ENCODE data around the gene HIPK1.
"Not testable (repeated sequence)": the region's sequence is repeated elsewhere in the genome, so short reads cannot be mapped to it uniquely, and the experiment has no call there.

Gene HIPK1

DNA sequence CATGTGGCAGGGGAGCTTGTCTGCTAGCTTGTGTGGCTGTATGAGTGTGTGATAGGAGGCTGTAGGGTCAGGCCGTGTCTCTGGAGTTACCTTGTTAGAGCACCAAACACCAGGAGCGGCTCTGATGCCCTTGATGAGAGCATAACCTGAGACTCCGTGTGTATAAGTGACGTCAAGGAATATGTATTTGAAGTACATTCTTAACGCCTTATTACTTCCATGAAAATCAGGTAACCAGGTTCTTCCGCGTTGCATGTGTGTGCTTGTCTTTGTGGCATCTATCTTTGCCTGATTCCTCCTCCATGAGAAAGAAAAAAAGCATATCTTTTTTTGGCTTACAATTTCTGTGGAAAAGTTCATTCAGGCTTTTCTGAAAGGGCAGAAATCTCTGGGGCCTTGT, 54.7 kb downstream of the HIPK1 start:
- no peak for DNase-seq

DNA sequence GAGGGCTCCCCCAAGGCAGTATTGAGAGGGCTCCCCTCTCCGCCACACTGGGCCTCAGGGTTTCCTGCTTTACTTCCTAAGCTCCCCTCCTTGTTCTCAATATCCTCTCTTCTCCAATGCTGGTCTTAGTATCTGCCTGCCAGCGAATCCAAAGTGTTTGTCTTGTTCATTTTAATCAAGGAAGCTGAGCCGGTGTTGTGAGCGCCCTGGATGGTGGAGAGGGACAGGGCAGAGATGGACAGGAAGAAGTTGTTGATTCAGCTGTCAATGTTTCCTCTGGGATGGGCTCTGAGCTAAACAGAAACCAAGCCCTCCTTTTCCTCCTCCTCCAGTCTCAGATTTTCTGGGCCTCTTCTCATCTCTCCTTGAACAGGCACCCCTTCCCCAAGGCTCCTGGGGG, 55.6 kb downstream of the HIPK1 start:
- DNase-seq, result no peak

DNA sequence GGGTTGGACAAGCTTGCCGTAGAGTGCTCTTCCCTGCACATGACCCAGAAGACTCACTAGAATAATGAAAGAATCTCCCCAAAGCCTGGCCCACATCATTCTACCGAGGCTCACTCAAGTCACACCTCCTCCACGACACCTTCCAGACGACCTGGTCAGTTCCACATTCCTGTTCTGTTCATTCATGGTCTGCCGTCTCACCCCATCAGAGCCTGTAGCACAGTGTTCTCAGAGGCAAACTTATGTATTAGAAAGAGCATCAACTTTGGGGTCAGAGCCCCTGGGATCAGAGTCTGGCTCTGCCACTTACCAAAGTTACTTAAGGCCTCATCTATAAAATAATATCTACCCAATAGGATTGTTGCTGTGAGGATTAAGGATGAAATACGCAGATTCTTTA, 57.7 kb downstream of the HIPK1 start:
- DNase-seq, result no peak

DNA sequence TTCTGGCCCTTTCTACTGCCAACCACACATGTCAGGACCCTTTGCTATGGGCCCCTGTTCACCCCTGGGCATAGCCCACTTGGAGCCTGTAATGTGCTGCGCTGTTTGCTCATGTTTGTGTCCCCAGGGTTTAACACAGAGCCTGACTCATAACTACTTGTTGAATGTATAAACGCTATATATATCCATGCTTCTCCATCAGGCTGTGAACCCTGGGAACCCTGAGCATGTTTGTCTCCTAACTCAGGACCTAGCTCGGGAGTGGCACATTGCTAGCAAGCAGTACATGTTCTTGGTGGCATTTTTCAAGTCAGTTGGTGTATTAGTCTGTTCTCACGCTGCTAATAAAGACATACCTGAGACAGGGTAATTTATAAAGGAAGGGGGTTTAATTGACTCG, 58.1 kb downstream of the HIPK1 start:
- no peak for DNase-seq

DNA sequence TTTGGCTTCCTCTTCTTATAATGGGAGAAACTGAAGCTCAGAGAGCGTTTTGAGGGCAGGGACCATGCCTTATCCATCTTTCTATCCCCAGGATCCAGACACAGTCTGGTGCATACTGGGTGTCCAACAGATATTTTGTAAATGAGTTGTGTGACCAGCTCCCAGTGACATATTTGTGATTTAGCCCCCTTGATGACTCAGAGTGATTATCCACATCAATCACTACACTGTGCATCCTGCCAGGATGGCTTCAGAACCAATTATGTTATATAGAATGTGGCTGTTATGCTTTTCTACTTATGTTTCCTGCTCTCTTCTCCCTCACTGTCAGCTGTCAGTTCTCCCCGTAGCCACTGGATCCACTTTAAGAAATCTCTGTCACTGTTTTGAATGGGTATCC, 61.4 kb downstream of the HIPK1 start:
- DNase-seq, result no peak

DNA sequence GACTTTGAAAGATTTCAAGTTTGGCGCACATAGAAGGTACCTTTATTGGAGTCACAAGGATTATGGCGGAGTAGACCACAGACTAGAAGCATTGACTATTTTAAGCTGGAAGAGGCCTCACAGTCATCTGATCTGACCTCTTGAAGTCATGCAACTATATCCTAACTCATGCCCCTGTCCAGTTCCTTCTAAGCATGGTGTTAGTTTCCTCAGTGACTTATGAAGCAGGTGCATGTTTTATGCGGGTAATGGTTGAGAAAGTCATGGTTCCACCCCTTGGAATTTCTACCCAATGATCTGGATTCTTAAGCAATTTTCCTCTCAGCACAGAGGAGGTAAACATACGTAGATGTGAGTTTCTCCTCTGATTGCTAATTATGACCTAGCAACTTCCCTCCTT, 61.8 kb downstream of the HIPK1 start:
- DNase-seq, result no peak

DNA sequence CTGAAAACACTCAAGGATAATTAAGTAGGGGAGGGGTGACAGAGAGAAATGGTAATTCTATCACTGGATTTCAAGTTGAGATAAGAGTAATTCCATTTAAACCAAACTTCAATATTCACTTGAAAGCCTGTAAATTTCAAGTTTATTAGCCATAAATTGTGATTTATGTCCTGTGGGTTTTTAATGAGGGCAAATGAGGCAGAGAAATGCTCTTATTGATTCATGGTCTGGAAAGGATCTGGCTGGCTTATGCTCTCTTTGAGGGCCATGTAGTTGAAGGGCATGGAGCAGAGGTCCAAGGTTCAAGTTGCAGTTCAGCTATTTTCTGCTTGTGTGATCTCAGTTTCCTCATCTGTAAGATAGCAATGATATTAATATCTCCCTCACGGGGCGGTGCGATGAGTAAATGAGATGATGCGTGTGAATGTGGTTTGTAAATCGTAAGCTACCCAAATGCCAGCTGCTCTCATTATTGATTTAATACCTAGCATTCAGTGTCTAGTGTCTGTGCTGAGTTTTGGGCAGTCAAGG, 62.4 kb downstream of the HIPK1 start:
- DNase-seq, result no peak

DNA sequence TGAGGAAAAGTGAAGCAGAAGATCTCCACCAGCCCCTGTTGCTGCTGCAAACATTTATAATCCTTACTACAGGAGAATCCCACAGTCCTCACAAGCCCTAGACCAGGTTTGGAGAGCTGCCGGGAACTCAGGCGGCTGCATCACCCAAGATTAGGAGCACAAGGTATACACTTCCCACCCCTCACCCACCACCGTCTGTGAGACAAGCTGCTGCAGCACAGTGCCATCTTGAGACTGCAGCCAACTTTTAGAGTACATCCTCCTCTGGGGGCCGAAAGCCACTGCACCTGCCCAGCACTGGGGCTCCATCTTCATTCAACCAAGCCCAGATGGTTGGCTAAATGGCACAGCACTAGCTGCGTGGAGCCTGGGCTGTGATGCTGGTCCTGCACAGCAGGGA, 63.9 kb downstream of the HIPK1 start:
- no peak for DNase-seq

DNA sequence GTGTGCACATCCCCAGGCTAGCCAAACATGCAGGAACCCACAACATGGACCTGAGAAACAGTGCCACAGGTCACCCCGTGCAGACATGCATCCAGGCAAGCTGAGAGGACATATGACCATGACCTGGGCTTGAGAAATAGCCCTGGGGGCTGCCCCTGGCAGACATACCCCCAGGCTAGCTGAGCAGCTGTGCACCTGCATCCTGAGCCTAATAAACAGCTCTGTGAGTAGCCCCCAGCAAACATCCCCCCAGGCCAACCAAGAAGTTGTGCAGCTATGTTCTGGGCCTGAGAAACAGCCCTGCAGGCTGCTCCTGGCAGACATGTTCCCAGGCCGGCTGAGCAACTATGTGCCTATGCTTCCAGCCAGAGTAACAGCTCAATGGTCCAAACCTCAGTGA, 64.6 kb downstream of the HIPK1 start:
- DNase-seq, result no peak

DNA sequence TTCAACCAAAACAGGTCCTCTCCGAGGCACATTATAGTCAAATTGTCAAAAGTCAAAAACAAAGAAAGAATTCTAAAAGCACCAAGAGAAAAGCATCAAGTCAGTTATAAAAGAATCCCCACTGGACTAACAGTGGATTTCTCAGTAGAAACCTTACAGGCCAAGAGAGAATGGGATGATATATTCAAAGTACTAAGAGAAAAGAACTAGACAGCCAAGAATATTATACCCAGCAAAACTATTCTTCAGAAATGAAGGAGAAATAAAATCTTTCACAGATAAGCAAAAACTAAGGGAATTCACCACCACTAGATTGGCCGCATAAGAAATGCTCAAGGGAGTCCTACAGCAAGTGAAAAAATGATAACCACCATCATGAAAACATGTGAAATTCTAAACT, 66.3 kb downstream of the HIPK1 start:
- no peak for DNase-seq

DNA sequence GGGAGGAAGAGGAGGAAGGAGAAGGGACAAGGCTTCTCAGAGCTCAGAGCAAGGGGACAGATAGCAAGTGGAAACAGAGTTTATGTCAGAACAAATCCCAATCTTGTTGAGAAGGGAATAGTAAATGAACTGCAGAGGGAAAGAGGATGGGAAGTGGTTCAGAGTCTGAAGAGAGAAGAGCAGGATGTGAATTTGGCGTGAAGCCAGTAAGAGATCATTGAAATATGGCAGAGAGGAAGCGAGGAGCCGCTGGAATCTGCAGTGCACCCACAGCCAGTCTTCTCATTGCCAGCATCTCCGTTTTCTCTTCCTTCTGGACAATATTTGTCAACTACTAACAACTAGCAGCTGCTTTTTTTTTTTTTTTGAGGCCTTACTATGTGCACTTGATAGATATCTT, 69.2 kb downstream of the HIPK1 start:
- DNase-seq, result no peak

DNA sequence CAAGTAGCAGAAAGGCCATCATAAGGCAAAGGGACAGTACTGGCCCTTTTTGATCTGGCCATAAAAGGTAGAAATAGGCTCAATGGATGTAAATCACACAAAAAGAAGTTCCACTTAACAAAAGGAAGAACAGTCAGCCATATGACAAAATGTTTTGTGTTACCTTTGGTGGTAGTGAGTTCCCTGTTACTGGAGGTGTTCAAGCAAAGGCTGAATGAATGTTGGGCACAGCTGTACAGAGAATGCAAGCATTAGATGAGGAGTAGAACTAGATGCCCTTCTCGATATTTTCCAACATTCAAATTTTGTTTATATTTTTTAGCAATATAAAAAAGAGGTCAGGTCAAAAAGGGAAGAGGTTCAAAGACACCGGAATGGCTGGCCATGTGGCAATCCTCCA, 70.1 kb downstream of the HIPK1 start:
- no peak for DNase-seq

DNA sequence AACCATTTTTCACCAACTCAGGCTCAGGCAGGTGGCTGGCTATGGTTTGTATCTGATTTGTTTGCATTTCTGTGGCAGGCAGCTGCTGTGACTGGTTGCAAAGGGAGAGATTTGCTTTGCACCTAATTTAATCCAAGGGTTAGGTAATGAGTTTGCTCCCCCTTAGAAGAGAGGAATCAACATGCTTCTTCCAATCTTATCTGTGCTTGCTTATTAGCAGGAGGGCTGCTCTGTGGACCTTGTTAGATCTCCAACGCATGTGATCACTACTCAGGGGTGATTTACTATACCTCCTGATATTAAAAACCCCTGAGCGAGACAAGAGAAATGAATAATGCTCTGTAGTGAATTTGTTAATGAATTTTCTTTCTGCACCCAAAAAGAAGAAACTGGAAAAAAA, 70.7 kb downstream of the HIPK1 start:
- no peak for DNase-seq

DNA sequence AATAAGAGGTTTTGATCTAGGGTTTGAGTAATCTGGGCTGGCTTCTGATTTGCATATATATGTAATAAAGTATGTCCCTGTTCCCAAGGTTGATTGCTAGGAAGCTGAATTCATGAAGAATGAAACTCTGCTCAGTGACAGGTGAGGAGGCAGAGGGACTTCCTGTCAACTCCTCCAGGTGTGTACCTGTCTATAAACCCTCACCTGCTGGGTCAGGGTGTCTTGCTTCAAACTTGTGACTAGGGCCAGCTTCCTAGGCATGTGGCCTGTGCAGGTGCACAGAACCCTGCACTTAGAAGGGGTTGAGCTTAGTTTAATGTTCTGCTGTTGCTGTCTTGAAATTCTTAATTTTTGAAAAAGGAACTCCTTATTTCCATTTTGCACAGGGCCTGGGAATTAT, 71.3 kb downstream of the HIPK1 start:
- no peak for DNase-seq

DNA sequence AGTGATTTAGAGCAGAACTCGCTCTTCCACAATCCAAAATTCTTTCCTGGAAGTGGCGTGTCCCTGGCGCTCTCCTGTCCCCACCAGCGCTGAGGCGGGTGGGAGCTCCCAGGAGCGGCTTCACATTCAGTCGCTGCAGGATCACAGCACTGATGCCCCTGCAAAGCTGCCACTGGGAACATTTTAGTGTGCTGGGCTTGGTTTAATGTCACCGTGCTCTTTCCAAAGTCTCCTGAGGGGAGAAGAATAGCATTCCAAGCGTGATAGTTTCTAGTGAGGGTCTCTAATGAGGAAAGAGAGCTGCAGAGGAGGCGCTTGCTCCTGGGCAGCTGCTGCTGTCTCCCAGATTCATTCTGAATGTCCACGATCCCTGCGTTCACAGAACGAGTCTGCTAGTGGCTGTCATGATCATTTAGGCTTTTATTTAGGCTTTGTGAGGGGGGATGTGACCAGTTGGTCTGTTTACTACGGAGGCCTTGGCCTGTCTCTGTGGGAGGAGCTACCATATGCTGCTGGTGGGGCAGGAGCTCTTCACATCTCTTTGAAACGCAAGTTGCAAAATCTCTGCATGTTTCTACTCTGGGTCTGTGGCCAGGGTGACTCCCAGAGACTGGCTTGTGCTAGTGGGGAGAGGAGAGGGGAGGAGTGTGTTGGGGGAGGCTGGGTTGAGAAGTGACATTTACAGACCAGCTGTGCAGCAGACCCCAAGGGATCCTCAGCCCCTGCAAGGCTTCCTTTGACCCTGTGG, 73.5 kb downstream of the HIPK1 start:
- DNase-seq, result no peak

DNA sequence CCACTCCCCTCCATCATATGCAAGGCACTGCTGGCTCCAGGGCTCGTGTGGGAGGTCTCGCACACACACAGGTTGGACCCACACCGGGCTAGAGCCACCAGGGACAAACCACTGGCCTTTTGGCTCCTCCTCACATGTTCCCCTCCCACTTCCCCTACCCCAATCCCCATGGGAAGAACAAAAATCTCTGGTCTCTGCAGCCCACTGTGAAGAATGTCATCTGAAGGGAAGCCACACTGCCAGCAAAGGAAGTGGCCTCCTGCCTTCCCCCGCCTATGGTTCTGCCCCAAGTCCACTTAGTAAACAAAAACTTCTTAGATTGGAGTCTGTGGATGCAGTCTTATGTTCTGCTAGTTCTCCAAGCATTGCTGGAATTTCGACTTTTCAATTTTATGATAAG, 74.3 kb downstream of the HIPK1 start:
- DNase-seq, result no peak

DNA sequence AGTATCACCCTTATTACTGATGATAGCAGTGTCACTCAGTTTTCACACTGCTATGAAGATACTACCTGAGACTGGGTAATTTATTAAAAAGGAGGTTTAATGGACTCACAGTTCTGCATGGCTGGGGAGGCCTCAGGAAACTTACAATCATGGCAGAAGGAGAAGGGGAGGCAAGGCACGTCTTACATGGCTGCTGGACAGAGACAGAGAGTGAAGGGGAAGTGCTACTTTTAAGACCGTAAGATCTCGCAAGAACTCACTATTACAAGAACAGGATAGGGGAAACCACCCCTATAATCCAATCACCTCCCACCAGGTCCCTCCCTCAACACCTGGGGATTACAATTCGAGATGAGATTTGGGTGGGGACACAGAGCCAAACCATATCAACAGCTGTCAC, 77.7 kb downstream of the HIPK1 start:
- DNase-seq, result not testable (repeated sequence)

DNA sequence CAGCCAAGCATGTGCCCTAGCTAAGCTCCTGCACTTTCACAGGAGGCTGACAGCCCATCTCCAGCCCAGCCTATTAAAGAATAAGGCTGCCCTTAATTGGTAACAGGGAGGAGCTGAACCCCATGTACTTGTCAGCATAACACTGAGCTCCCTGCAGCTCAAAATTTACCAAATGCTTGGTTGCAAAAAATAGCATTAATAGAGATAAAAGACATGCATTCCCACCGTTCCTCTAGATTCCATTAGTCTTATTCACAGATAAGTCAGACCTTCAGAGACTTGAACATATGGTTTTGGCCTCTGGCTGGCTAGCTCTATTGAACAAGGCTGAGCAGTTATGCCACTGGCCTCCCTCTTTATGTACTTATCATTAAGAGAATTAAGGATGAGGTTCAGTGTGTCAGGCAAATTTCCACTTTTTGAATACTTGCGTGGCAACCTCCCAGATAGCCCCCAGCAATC, 79.4 kb downstream of the HIPK1 start:
- DNase-seq, result no peak

DNA sequence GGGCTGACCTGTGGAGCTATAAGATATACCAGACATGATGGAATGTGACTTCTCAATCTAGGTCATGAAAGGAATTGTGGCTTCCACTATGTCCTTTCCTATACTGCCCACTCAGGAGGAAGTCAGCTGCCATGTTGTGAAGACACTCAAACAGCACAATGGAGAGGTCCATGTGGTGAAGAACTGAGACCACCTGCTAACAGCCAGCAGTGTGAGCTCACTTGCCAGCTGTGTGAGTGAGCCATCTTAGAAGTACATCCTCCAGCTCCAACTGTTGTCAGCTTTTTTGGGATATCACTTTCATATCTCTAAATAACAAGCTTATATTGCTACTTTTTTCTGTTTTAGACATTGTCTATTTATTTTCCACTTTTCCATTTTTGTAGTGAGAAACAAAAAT, 79.9 kb downstream of the HIPK1 start:
- DNase-seq, result no peak

DNA sequence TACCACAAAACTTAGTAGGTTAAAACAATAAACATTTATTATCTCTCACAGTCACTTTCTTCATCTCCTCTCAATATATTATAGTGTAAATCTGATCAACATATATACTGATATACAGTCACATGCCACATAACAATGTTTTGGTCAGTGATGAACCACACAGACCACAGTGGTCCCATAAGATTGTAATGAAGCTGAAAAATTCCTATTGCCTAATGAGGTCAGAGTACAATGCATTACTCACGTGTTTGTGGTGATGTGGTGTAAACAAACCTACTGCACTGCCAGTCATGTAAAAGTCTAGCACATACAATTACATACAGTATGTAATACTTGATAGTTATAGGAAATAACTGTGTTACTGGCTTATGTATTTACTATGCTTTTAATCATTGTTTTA, 80.3 kb downstream of the HIPK1 start:
- no peak for DNase-seq

DNA sequence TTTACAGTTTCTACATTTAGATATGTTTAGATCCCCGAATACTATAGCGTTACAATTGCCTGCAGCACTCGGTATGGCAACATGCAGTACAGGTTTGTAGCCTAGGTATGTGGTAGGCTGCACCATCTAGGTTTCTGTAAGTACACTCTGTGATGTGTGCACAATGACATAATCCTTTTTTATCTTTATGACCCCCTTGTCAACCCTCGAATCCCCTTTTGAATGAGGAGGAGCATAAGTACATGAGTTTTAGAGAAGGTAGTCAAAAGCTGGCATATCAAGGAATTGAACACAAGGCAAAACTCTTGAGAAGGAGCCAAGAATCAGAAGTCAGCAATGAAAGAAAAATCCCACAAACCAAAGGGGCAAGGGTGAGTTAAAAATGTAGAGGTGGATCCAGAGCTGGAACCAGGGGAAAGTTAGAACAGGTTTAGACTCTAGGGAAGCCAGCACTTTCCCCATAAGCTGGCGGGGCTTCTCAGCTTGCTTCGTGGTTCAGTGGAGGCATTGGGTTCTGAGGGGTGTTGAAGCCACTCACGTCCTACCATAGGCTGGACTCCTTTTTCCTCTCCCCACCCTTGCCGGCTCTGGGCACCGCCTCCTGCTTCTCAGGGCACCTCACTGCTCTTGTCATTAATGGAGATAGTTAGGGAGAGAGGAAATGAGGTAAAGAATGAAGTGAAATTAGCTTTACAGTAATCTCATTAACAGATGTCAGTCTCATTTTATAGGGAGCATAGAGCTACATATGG, 81.5 kb downstream of the HIPK1 start:
- DNase-seq, result no peak

DNA sequence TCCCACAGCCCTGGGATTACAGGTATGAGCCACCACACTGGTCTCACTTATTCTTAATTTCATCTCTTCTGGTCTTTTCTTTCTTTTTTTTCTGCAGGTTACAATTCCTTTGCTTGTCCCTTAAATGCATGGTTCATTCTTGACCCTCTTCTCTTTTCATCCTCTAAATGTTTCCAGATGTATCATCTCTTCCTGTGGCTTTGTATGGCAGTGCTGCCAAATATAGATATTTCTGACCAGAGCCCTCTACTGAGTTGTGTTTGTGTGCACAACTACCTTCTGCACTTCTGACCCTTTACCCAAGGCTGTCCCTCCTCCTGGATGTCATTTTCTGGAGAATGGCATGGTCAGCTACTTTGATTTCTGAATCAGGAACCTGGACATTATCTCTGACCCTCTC, 82.7 kb downstream of the HIPK1 start:
- DNase-seq, result no peak

DNA sequence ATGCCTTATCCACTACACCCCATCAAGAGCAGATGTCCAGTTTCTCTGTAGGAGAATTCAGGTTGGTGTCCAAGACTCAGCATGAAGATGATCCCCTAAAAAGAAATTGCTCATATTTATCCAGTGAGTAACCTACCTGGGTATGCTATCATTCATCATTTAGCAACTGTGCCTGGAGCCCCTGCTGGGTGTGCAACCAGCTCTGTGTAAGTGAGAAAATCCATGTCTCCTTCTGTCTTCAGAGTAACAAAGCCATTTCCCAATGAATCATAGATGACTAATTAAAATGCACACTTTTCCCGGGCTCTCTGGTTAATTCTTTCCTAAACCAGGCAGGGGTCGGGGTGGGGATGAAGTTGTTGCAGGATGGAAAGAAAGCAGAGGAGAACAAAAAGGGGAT, 86.0 kb downstream of the HIPK1 start:
- DNase-seq, result no peak

DNA sequence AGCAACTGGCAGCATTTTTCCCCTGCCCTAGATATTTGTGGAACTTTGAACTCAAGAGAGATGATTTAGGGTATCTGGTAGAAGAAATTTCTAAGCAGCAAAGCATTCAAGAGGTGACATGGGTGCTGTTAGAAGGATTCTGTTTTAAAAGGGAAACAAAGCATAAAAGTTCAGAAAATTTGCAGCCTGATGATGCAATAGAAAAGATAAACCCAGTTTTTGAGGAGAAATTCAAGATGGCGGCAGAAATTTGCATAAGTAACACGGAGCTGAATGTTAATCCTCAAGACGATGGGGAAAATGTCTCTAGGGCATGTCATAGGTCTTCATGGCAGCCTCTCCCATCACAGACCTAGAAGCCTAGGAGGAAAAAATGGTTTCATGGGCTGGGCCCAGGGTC, 90.6 kb downstream of the HIPK1 start:
- not testable (repeated sequence) for DNase-seq

All from activated T-cell treated with anti-CD3 and anti-CD28 coated beads for 4 hours (primary cell).